ENCODE results near the gene RDH5.
A peak's percentile ranks its signal among the peaks of the same experiment; 100 is the strongest.

The RDH5 gene

GRCh38 chr12:55729819-55730818, 9.9 kb downstream of the RDH5 start:
- peak; percentile 76 for DNase-seq

- no peak for DNase-seq
Observed at GRCh38 chr12:55732288-55732687, 12.1 kb downstream of the RDH5 start.

DNA sequence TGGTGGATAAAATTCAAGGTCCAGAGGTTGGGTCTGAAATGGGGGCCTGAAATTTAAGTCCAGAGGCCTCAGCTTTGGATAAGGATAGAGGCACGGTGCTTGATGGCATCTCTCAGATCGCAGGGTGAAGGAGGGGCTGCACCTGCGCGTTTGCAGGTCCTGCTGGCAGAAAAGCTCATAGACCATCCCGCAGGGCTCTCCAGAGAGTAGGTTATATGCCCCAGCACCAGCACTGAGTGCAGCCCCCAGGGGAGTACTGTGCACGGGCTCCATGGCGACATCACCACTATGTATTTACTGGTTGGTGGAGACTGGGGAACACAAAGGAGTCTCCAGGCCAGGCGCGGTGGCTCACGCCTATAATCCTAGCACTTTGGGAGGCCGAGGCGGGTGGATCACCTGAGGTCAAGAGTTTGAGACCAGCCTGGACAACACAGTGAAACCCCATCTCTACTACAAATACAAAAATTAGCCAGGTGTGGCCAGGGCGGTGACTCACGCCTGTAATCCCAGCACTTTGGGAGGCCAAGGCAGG, 12.9 kb downstream of the RDH5 start:
- DNase-seq: no peak

DNA sequence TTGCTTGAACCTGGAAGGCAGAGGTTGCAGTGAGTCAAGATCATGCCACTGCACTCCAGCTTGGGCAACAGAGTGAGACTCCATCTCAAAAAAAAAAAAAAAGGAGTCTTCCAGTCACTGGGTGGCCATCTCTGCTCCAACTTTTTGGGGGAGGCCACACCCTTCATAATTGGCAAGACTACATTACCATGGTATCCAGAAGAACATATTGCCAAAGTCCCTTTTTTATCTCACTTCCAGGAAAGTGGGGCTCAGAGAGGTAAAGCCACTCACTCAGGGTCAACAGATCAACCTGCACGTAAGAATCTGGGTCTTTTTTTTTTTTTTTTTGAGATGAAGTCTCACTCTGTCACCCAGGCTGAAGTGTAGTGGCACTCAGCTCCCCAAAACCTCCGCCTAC, 13.7 kb downstream of the RDH5 start:
- DNase-seq: no peak

DNA sequence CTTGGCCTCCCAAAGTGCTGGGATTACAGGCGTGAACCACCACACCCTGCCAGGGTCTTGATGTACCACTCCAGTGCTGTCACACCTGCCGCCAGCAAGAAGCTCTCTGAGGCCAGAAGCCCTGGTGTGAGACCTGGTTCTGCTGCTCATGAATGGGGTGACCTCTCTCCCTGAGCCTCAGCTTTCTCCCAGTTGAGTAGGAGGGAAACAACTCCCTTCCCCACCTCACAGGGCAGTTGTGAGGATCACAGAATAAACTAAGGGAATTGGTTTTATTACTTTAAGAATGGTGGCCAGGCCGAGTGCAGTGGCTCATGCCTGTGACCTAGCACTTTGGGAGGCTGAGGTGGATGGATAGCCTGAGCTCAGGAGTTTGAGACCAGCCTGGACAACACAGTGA, 14.4 kb downstream of the RDH5 start:
- no peak for DNase-seq

DNA sequence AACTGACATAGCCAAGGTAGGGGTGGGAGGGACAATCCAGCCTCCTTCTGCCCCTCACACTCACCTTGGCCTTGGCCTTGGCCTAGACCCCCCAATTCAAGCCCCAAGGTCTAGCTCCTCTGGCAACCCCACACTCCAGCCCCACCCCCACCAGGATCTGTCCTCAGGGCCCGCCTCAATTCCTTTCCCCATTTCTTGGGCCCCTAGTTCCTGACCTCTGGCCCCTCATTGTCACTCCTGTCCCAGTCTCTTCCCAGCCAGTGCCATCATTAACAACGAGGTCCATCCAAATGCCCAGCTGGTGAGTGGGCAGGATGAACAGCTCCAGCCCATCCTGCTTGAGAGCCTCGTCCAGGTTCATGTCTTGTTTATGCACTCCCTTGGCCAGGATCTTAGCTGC, 15.9 kb downstream of the RDH5 start:
- DNase-seq: no peak

DNA sequence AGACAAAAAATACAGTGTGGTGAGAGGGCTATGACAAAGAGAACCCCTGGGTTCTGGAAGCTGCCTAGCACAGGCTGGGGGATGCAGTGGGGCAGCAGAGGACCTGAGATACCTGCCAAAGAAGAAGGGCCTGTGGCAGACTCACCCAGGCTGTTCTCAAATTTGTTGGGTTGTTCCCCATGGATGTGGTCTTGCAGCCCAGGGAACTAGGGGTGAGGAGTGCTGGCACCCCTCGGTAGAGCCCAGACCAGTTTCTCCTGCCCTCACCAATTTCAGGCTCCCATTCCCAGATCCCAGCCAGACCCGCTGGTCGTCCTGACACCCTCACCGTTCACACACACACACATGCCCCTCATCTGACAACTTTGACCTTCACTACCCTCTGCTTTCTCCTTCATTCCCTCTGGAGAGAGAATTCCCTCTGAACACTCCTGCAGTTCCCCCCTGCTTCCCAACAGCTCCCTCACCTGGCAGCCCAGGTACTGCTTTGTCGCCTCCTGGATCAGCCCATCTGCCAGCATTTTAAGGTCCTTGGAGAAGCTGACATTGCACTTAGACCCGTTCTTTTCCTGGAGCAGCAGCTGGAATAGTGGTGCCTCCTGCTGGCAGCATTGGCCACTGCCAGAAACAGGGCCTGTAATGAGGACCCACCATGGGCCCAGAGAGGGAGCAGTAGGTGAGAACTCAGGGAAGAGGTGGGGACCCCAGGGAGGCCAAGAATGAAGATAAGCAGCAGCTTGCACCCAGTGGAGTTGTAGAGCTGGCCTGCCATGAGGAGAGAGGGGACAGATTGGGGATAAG, 16.8 kb downstream of the RDH5 start:
- DNase-seq: peak; percentile 72

- no peak for DNase-seq
Observed at GRCh38 chr12:55737581-55738122, 17.5 kb downstream of the RDH5 start.

- peak; percentile 82 for DNase-seq
Observed at GRCh38 chr12:55738123-55739024, 18.2 kb downstream of the RDH5 start.

DNA sequence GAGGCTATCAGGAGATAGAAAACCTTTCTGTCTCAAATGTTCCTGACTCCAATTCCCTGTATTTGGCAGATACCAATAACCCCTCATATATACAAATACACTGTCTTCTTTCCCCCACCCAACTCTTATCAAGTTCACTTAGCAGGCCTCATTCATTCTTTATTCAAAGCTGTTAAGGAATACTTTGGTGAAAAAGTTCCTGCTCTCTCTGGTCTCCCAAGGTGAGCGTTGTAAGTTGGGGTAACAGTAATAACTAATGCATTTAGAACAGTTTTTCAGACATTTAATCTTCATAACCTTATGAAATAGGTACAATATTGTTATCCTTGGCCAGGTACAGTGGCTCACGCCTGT, 18.8 kb downstream of the RDH5 start:
- DNase-seq: no peak

DNA sequence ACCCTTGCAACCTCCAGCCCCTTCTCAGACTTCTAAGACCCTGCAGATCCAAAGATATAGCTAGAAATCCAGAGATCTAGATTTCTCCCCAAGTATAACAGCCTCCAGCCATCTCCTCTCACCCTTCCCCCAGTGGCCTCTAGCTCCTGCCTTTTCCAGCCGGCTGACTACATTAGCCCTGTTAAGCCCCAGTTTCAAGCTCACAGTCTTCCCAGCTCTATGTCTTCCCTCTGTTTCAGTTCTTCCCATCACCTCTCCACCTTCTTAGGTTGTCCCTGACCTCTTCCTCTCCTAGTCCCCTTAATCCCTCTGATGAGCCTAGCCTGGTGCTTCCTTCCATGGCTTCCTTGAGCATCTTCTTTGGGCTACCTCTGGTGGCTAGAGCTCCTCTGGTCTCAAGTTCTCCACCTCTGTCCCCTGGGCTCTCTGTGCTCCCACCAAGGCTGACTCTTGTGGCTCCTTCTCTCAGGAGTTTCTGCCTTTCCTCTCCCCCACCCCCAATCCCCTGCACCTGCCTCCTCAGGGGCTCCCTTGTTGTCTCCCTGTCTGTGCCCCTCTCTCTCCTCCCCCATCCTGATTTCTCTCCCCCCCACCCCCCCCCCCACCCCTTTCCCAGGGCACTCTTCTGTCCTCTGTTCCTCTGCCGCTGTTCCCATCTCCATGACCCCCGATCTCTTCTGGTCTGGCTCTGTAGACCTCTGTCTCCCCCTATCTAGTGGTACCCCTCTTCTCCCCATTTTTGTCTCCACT, 21.9 kb downstream of the RDH5 start:
- no peak for DNase-seq

- DNase-seq: peak; percentile 82
Observed at GRCh38 chr12:55742719-55743405, 22.7 kb downstream of the RDH5 start, which contains the start of gene GDF11. TSS of gene GDF11 (plus strand) at chr12:55743122. CDS start at chr12:55743317, 195 bp downstream.

DNA sequence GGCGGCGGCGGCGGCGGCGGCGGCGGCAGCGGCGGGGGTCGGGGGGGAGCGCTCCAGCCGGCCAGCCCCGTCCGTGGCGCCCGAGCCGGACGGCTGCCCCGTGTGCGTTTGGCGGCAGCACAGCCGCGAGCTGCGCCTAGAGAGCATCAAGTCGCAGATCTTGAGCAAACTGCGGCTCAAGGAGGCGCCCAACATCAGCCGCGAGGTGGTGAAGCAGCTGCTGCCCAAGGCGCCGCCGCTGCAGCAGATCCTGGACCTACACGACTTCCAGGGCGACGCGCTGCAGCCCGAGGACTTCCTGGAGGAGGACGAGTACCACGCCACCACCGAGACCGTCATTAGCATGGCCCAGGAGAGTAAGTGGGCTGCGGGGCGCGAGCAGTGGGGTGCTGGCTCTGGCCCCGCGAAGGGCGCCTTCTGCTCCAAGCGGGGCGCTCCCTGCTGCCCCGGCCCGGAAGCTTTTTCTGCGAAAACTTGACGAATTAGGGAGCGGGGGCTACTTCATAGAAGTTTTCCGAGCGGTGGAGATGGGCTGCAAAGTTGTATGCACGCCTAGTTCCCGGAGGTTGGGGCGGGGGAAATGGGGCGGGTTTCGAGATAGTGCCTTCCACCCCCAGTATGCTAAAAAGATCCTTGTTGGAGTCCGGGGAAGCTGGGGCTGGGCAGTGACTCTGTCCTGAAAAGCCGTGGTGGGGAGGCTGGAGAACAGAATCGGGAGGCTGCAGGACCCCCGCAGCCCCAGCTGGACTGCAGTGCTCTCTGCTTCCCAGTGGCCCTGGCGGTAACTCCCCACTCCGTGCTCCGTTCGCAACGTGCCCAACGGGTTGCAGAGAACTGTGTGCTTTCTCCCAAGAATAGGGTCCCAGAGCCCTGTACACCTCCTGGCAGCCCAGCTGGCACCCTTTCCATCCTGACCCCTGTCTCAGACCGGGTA, 23.5 kb downstream of the RDH5 start:
- DNase-seq: peak; percentile 71

- no peak for DNase-seq
Observed at GRCh38 chr12:55744340-55745030, 24.3 kb downstream of the RDH5 start.

GRCh38 chr12:55745361-55746173, 25.4 kb downstream of the RDH5 start:
- DNase-seq: no peak

GRCh38 chr12:55746174-55746912, 26.1 kb downstream of the RDH5 start:
- no peak for DNase-seq

- no peak for DNase-seq
Observed at GRCh38 chr12:55746913-55747231, 26.7 kb downstream of the RDH5 start.
